GM21717 (cell line): ENCODE data around the gene SORCS2.
"Not testable (repeated sequence)": the region's sequence is repeated elsewhere in the genome, so short reads cannot be mapped to it uniquely, and the experiment has no call there.

ENCODE experiments used
- ATAC-seq: cut with Tn5 transposase; IDR thresholded peaks from one replicate; pipeline ENCODE4 v1.9.1; 2021; ENCODE audit warnings: mild to moderate bottlenecking, moderate library complexity; ENCODE audit not compliant: unreplicated experiment

Gene SORCS2

GRCh38 chr4:7159923-7160322 lies 32.4 kb upstream of the SORCS2 start:
- no peak for ATAC-seq

- no peak for ATAC-seq
Measured at GRCh38 chr4:7160439-7160838, 31.9 kb upstream of the SORCS2 start.

- no peak for ATAC-seq
Measured at GRCh38 chr4:7160951-7161440, 31.3 kb upstream of the SORCS2 start.

- no peak for ATAC-seq
Measured at GRCh38 chr4:7161721-7162214, 30.6 kb upstream of the SORCS2 start.

GRCh38 chr4:7165056-7165873 lies 27.1 kb upstream of the SORCS2 start:
- not testable (repeated sequence) for ATAC-seq

GRCh38 chr4:7165874-7166201 lies 26.5 kb upstream of the SORCS2 start:
- ATAC-seq: no peak

- no peak for ATAC-seq
Measured at GRCh38 chr4:7166237-7166636, 26.1 kb upstream of the SORCS2 start.

- no peak for ATAC-seq
Measured at GRCh38 chr4:7166981-7167700, 25.2 kb upstream of the SORCS2 start.

- no peak for ATAC-seq
Measured at GRCh38 chr4:7167706-7168105, 24.6 kb upstream of the SORCS2 start.

GRCh38 chr4:7168106-7168505 lies 24.2 kb upstream of the SORCS2 start:
- ATAC-seq: no peak

- ATAC-seq: no peak
Measured at GRCh38 chr4:7169134-7169533, 23.2 kb upstream of the SORCS2 start.

GRCh38 chr4:7170012-7170411 lies 22.3 kb upstream of the SORCS2 start:
- no peak for ATAC-seq

- no peak for ATAC-seq
Measured at GRCh38 chr4:7171191-7171900, 21.0 kb upstream of the SORCS2 start.

GRCh38 chr4:7172508-7172907 lies 19.8 kb upstream of the SORCS2 start:
- ATAC-seq: no peak

- ATAC-seq: no peak
Measured at GRCh38 chr4:7172946-7173345, 19.4 kb upstream of the SORCS2 start.

GRCh38 chr4:7173841-7174449 lies 18.4 kb upstream of the SORCS2 start:
- no peak for ATAC-seq

GRCh38 chr4:7179158-7179557 lies 13.2 kb upstream of the SORCS2 start:
- no peak for ATAC-seq

- ATAC-seq: no peak
Measured at GRCh38 chr4:7180938-7181337, 11.4 kb upstream of the SORCS2 start.

- ATAC-seq: no peak
Measured at GRCh38 chr4:7182616-7183015, 9.7 kb upstream of the SORCS2 start.

GRCh38 chr4:7183161-7183560 lies 9.2 kb upstream of the SORCS2 start:
- no peak for ATAC-seq
